HG02973 (cell line): ENCODE results near the gene PWWP2B.

Experiments used
- ATAC-seq: cut with Tn5 transposase; IDR thresholded peaks from one replicate; pipeline ENCODE4 v1.9.1; 2021; ENCODE audit warnings: moderate library complexity; ENCODE audit not compliant: unreplicated experiment

Gene PWWP2B

DNA sequence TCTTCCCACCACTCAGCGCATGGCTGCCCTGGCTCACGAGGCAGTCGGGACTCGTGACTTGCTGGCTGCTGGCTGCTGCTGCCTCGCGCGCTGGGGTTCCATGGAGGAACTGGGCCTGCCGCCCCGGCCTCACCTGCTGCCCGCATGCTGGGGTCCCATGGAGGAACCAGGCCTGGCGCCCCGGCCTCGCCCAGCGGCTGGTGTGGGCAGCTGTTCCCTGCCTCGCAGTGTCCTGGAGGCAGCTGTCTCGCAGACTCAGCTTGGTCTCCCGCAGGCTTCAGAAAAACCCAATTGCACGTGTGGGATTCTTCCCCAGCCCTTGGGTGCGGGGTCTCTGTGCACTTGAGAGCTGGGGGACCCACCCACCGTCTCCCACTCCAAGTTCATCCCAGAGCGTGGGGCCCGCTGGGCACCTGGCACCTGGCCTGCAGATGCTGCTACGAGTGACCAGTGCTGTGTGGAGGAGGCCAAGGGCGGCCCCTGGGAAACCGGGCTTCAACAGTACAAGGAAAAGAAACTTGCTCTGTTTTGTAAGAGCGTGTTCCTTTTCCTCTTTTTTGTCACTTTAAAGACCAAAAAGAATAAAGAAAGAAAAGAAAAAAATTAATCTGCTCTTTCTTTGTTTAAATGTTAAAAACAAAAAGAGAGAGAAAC is 20.4 kb downstream of the PWWP2B start:
- no peak for ATAC-seq

DNA sequence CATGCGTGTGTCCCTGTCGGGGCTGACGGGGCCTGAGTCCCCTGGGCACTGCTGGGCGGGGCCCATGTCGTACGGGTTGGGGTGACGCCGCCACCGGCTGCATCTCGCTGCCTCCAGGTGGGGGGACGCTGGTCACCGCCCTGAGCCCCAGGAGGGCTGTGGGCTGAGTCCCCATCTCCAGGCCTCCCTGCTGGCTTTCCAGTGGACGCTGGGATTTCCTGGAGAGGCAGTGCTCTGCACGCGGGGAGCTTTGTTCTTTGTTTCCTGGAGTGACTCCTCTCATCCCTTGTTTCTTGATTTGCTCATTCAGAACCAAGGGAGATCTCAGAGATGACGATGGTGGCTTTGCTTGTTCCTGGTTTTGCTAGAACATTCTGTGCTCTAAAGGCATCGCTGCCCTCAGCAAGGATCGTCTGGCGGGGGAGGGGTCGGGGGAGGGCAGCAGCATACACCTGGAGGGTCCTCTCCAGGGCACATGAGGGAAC is 21.0 kb downstream of the PWWP2B start:
- no peak for ATAC-seq

DNA sequence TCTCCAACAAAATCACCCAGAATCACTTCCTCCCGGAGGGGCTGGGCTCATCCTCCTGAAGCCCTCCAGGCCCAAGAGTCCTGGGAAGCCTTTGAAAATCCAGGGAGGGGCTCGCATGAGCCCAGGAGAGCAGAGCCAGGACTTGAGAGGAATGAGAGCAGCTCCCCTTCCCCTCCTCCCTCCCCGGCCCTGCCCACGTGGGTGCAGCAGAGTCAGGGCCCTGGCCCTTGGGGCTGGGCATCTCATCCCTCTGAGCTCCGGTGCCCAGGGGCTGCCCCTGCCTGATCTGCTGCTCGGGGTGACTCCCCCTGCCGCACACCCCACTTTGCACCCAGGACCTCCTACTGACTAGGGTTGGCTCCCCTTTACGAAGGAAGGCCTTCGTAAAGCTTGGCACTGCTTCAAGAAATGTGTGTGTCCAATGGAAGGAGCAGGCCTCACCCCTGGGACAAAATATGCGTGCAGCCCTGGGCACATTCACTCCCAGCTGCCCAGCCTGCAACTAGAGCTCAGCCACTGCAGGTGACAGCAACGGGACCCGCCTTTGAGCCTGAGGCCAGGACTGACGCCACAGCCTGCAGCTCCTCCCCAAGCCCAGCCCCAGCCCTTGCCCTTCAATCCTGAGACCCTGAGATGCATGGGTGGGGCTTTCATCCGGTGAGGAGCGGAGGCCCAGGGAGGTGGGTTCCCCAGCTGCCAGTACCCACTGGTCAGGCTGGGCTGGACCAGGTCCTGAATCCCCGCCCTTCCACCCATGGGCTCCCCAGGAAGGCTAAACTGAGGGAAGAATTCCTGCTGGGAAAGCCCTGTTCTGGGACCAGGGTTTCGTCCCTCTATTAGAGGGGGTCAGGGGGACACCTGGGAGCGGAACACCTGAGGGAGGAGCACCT is 21.8 kb downstream of the PWWP2B start:
- ATAC-seq, result no peak

DNA sequence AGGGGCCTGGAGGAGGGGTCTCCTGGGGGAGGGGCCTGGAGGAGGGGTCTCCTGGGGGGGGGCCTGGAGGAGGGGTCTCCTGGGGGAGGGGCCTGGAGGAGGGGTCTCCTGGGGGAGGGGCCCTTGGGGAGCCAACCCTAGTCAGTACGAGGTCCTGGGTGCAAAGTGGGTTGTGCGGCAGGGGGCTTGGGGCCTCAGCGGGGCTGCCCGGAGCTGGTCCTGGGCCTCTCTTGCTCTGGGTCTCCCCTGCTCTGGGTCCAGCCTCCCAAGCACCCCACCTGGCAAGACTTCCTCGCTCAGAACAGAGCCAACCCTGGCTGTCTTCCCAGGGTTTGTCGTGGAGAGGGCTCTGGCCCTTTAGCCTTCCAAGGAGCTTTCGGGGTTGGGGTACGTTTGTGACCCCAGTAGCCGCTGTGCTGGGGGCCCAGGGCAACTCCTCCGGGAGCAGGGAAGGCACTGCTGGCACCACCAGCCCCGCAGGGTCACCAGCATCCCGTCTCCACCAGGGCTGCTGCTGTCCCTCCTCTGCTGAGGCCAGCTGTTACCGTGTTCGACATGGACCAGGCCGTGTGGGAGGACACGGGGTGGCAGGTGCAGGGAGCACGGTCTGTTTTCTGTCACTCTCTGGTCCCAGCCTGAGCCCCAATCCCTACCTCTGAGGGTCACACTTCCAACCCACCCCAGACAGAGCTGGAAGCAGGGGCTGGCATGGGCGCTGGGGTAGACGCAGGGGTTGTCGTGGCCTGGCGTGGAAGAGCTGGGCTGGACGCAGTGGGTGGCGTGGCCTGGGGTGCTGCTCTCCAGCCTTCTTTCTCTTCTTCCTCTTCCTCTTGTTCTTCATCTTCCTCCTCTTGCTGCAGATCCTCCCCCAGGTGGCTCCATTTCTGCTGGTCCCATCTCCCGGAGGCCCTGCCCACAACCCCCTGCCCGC is 22.8 kb downstream of the PWWP2B start:
- no peak for ATAC-seq

DNA sequence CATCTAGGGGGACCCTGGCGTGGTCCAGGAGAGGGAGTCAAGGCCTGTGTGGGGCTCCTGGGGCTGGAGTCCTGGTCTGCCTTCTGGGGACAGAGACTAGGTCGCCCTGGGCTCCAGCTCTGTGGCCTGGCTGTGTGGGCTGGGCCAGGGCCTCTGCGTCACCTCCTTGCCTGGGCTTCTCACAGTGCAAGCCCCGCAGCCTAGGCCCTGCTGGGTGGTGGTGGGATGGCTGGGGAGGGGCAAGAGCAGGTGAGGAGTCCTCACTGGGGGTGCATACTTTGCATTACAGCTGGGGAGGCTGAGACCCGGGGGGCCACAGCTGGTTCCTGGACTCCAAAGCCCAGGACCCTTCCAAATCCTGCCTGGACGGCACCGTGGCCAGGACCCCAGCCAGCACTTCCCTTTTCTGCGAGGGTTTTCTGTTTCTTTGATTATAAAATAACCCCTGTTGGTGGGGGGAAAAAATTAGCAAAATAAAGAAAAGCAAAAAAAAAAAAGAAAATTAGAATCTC is 23.5 kb downstream of the PWWP2B start:
- ATAC-seq, result no peak

DNA sequence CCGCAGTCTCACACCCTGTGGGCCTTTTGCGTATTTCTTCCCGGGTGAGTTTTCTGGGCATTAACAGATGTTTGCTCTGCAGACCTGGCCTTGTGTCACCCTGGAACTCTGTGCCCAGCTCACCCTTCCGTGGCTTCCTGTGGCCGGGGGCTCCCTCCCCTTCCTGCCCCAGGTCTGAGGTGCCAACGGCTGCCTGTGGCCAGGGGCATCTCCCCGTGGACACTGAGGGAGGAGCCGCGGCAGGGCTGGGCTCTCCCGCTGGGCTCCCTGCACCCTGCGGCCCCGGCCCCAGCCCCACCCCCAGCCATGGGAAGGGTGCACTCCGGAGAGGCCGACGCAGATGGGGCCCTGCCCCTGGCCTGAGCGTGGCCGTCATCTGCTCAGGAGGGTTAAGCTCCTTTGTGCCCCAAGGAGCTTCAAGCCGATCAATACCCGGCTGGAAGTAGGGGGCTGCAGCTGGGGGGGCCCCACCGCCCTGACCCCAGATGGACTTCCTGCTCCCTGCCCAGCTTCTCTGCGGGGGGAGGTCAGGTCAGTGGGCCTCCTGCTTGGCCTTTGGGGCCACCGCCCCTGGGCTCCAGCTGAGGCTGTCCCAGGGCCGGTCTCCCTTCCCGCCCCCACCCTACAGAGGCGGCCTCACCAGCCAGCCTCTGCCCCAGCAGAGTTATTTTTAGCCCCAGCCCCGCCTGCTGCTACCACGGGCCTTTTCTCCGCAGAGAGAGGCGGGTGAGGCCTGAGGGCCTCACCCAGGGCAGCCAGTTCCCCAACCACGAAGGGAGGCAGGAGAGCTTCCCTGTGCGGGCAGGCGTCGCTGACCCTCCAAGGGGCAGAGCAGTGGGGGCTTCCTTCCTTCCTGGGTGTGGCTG is 24.2 kb downstream of the PWWP2B start:
- ATAC-seq, result peak; percentile 41

DNA sequence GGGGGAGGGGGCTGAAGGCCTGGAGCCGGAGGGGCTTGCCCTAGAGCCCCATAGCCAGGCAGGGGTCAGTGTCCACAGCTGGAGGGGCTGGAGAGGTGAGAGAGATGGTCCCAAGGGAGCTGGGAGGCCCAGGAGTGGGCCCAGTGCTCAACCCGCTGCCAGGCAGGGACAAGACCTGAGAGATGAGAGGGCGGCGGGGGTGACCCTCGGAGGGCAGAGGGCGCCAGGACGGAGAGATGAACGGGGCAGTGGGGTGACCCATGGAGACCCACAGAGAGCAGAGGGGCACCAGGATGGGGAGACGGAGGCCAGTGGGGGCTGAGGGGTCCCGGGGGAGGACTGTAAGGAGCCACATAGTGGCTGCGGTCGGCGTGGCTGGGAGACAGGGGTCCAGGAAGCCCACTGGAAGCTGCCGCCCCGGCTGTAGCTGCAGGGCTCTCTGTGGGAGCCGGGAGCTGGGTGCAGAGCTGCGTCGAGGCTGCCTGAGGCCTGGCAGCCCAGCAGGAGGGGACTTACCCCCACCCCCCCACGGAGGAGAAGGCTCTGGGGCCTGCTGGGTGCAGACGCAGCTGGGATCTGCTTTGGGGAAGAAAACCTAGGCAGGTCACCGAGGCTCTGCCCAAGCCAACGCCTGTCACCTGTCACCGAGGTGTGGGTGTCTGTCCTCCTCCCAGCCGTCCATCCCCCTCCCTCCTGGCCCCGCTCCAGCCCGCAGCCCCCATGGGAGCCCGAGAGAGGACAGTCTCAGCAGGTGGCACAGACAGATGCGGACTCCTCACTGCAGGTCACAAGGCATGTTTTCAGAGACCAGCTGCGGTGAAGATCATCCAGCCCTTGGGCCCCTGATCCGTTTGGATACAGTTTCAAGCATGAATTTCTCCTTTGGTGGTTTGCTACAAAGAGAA is 25.1 kb downstream of the PWWP2B start:
- peak; percentile 28 for ATAC-seq

DNA sequence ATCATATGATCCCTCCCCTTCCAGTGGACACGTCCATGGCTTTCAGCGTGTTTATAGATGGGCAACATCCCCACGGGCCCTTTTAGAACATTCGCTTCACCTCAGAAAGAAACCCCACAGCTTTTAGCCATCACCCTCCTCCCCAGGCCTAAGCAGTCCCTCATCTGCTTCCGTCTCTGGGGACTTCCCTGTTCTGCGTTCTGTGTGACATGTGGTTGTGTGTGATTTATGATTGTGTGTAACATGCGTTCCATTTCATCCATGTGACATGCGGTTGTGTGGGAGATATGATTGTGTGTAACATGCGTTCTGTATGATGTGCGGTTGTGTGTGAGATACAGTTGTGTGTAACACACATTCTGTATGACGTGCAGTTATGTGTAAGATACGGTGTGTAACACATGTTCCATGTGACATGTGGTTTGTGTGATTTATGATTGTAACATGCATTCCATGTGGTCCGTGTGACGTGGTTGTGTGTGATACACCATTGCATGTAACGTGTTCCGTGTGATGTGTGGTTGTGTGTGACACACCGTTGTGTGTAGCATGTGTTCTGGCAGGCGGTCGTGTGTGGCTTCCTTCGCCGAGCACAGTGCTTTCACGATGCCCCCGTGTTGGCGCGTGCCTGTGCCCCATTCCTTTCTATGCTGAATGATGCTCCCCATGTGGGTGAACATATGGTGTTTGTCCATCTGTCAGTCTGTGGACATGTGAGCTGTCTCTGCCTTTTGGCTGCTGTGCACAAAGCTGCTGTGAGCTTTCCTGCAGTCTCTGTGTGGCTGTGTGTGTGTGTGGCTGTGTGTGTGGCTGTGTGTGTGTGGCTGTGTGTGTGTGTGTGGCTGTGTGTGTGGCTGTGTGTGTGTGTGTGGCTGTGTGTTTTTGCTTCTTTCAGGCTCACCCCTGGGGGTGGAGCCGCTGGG is 26.2 kb downstream of the PWWP2B start:
- ATAC-seq, result no peak

DNA sequence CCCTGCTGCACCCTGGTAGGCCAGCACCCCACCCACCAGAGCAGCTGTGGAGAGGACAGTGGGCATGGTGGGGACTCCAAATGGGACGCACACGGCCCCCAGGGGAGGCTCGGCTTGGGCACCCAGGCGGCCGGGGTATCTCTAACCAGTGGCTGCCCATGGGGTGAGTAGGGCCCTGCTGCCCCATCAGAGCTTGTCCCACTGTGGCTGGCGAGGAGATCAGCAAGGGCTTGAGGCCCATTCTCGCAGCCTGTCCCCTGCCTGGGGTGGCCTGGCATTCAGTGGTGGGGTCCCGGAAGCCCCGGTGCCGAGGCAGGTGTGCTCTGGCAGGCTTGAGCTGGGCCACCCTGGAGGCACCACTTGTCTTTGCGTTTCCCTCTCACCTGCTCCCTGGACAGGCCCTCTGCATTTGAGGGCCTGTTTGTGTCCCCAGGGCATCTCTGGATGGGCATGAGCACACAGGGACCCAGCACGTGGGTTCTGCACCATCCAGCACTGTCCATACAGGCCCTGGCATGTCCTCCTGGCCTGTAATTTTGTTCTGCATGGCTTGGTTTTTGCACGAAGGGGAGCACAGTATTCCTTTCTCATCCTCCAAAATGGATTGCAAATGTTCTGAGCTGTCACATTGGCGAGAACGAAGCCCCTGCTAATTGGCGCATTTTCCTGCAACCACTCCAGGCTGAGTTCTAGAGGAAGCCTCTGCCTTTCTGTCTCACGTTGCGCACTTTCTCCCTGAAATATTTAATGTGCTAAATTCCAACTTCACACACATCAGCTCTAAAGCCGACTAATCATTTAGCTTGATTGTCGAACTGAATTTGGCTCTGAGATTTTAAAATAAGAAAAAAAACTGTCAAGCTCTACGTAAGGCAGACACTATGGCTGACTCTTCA is 27.2 kb downstream of the PWWP2B start:
- ATAC-seq, result no peak

DNA sequence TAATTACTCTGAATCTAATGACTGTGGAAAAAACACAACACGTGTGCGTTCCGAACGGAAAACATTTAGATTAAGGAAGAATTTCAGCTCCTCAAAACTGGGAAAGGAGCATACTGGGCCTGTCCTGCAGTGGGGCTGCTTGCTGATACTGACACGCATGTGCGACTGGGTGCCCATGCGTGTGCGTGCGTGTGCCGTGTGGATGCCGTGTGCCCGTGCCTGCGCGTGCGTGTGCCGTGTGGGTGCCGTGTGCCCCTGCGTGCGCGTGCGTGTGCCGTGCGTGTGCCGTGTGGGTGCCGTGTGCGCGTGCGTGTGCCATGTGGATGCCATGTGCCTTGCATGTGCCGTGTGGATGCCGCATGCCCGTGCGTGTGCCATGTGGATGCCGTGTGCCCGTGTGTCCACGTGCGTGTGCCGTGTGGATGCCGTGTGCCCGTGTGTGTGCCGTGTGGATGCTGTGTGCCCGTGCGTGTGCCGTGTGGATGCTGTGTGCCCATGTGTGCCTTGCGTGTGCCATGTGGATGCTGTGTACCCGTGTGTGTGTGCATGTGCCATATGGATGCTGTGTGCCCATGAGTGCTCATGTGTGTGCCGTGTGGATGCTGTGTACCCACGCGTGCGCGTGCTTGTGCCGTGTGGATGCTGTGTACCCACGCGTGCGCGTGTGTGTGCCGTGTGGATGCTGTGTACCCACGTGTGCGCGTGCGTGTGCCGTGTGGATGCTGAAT is 28.2 kb downstream of the PWWP2B start:
- no peak for ATAC-seq

DNA sequence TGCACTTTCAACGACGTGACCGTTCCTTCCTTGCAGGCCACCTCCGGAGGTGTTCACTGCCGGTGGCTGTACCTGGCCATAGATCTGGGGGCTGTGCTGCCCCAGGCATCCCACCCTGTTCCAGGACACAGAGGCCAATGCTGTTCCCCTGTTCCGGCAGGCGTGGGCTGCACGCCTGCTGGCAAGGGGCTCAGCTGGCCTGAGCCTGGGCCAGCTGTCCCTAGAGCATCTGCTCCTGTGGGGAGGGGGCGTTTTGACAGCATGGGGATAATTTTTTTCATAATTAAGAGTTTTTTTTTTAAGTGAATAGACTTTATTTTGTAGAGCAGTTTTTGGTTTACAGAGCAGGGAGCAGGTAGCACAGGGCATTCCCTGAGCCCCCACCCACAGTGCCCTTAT is 28.8 kb downstream of the PWWP2B start:
- ATAC-seq, result no peak

DNA sequence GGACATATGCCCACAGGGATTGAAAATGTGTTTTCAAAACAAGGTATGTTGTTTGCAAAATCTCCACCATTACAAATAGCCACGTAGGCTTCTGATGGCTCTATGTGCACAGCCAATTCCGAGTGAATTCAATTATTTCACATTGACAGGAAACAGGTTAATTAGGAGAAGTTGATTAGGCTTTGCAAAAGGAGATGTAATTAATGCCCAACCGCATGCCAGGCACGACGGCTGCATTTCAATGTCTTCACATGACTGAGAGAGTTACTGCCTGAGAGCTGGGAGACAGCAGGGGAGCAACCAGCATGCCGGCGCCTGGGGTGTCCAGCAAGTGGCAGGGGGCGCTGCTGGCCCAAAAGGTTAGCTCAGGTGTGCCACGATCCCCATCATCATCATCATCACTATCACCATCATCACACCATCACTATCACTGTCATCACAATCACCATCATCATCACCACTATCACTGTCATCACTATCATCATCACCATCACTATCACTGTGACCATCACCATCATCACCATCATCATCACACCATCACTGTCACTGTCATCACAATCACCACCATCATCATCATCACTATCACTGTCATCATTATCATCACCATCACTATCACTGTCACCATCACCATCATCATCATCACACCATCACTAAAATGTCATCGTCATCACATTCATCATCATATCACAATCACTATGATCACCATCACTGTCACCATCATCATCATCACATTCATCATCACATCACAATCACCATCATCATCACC is 30.2 kb downstream of the PWWP2B start:
- ATAC-seq, result no peak

DNA sequence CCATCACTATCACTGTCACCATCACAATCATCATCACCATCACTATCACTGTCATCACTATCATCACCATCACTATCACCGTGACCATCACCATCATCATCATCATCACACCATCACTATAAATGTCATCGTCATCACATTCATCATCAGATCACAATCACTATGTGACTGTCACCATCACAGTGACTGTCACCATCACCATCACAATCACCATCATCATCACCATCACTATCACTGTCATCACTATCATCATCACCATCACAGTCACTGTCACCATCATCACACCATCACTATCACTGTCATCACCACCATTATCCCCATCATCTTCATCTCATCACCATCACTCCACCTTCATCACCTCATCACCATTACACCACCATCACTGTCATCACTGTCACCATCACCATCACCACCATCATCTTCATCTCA is 31.0 kb downstream of the PWWP2B start:
- no peak for ATAC-seq

DNA sequence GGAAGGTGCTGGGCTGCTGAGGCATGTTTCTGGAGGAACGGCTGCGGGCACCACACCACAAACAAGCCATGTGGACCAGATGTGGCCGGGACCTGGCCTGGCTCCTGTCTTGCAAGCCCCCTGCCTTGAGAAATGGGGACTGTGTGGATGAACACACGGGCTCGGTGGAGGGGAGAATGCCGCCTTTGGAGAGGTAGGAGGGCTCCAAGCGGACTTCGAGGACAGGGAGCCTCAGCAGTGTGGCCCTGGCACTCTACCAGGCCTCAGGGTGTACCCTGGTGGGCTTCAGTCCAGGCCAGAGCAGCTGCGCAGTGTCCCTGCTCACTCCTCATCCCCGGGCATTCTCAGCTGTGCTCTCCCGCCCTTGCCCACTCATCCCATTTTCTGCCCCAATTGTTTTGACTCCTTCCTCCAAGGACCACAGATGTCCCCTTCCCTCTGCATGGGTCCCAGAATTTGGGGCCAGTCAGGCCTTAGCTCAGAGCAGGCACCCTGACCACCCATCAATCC is 31.5 kb downstream of the PWWP2B start:
- ATAC-seq, result no peak
